Activated CD4-positive, alpha-beta T cell treated with anti-CD3 and anti-CD28 coated beads for 4 hours (primary cell): ENCODE data around the gene UBXN6.
A peak's percentile ranks its signal among the peaks of the same experiment; 100 is the strongest.

Source experiments
- DNase-seq, 2 donors: peaks; one replicate each; pipeline ENCODE4 v3.0.0-alpha.2; 2020

UBXN6 gene

DNA sequence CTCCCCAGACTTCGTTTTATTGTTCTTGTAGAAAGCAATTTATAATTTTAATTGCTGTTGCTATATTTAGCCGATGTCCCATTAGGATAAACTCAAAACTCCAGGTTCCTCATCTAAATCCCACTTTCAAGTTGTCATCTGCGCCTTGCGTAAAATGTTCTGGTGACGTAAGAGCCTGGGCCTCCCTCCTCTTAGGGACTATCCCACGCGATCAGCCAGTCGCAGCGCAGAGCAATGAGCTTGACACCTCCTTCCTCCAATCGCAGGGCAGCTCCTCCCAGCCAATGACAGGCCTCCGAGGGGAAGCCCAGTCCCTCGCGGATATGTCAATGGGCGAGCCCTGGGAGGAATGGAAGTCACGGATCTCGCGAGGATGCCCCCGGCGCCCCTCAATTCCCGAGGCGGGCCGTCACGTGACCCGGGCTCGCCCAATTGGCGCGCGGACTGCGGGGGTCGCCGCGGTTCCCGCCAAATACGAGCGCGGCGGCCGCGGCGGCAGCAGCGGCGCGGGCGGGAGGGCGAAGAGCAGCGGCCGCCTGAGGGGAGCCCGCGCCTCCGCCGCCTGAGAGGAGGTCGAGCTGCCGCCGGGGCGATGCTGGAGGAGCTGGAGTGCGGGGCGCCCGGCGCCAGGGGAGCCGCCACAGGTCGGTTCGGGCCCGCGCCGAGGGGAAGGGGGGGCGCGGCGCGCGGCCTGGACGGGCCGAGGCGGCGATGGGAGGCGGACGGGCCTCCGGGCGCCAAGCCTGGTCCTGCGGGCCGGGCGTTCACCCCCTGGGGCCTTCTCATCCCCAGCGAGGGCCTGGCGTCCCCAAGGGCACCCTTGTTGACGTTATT, 55.2 kb downstream of the UBXN6 start, which contains the start of gene CHAF1A:
CHAF1A (plus strand) TSS at position 470 of the 834 bp plus-strand sequence; CDS start at position 593, 123 bp downstream.
- DNase-seq = peak; percentile 98 to 99

- no peak for DNase-seq
Observed at GRCh38 chr19:4401769-4402170, 55.8 kb downstream of the UBXN6 start.

- DNase-seq = peak; percentile 91 to 94
Observed at GRCh38 chr19:4400135-4400936, 57.3 kb downstream of the UBXN6 start, which contains the start of gene SH3GL1. Gene SH3GL1 (minus strand): TSS chr19:4400547. CDS start chr19:4400368, 179 bp downstream.

GRCh38 chr19:4399812-4400134, 57.8 kb downstream of the UBXN6 start:
- peak in 1 of 2 donors; percentile 26 for DNase-seq

GRCh38 chr19:4396949-4397783, 60.4 kb downstream of the UBXN6 start:
- no peak for DNase-seq
